SK-N-SH (cell line): ENCODE measurements around the gene SLC16A5. TPM values are rescaled to one million over a fixed set of nuclear protein-coding genes. Genes with fewer than 3 reads are reported as not detected.
"Not testable (repeated sequence)": the region's sequence is repeated elsewhere in the genome, so short reads cannot be mapped to it uniquely, and the experiment has no call there.

Source experiments
- CTCF ChIA-PET: fragments of 300-600, 350-600 bp; formaldehyde crosslinking; extraction: SDS; loops from one replicate; lab custom pipeline; 2021; lab: Yijun Ruan, JAX
- POLR2A ChIA-PET: fragments of 350-600 bp; sonication (Branson Sonifier 250); formaldehyde crosslinking; extraction: SDS; loops from one replicate; lab custom pipeline; 2020; ENCODE audit warnings: antibody characterized with exemption, inconsistent platforms; lab: Yijun Ruan, JAX
- DNase-seq: peaks from one replicate; pipeline ENCODE4 v3.0.0; 2012
- H2AFZ ChIP-seq: fragments of 200-600 bp; sonication (generic); 2 replicates; pipeline ENCODE4 v1.8.1; 2016; ENCODE audit warnings: antibody characterized with exemption, mild to moderate bottlenecking, low read depth
- H3F3A ChIP-seq: fragments of 200-600 bp; sonication (generic); replicated peaks from 2 replicates; pipeline ENCODE3; 2016; ENCODE audit warnings: antibody characterized with exemption, mild to moderate bottlenecking; ENCODE audit not compliant: insufficient read depth
- H3K27ac ChIP-seq, 2 experiments: fragments of 200-500 bp in 1 of 2; fragments of 200-600 bp in 1 of 2; sonication (Bioruptor generic) in 1 of 2; sonication (generic), shearing (Covaris generic) in 1 of 2; 2 replicates each; pipeline versions ENCODE4 v1.5.1 to v1.6.1; 2014 to 2016; ENCODE audit warnings: low read depth in 2 of 2, inconsistent platforms in 1 of 2, low read length in 1 of 2, mild to moderate bottlenecking in 1 of 2, mixed read lengths in 1 of 2
- H3K27me3 ChIP-seq: fragments of 200-600 bp; sonication (generic), shearing (Covaris generic); 2 replicates; pipeline ENCODE4 v1.6.1; 2016; ENCODE audit warnings: mixed run types; ENCODE audit not compliant: insufficient read depth
- H3K36me3 ChIP-seq, 2 experiments: fragments of 200-500 bp in 1 of 2; fragments of 200-600 bp in 1 of 2; sonication (Bioruptor generic) in 1 of 2; sonication (generic) in 1 of 2; replicated peaks in 1 of 2; 2 replicates each; pipeline versions ENCODE3 to v1.5.1; 2014 to 2016; ENCODE audit warnings: low read length in 1 of 2, mild to moderate bottlenecking in 1 of 2; ENCODE audit not compliant: insufficient read depth in 2 of 2, control insufficient read depth in 1 of 2
- H3K4me1 ChIP-seq, 2 experiments: fragments of 200-500 bp in 1 of 2; fragments of 200-600 bp in 1 of 2; sonication (Bioruptor generic) in 1 of 2; sonication (generic), shearing (Covaris generic) in 1 of 2; 2 replicates each; pipeline versions ENCODE4 v1.5.1 to v1.6.1; 2014 to 2016; ENCODE audit warnings: low read depth in 1 of 2, low read length in 1 of 2, mixed run types in 1 of 2; ENCODE audit not compliant: insufficient read depth in 2 of 2, control insufficient read depth in 1 of 2
- H3K4me2 ChIP-seq: fragments of 200-600 bp; sonication (generic), shearing (Covaris generic); 2 replicates; pipeline ENCODE4 v1.6.1; 2017; ENCODE audit warnings: mixed run types
- H3K4me3 ChIP-seq, 2 experiments: fragments of 200-500 bp in 1 of 2; fragments of 200-600 bp in 1 of 2; sonication (Bioruptor generic) in 1 of 2; sonication (generic), shearing (Covaris generic) in 1 of 2; 2 replicates each; pipeline versions ENCODE4 v1.5.1 to v1.8.1; 2014 to 2016; ENCODE audit warnings: low read depth in 2 of 2, inconsistent platforms in 1 of 2, low read length in 1 of 2, mild to moderate bottlenecking in 1 of 2, mixed read lengths in 1 of 2, moderate library complexity in 1 of 2
- H3K79me2 ChIP-seq: fragments of 200-600 bp; sonication (generic); 2 replicates; pipeline ENCODE4 v1.8.1; 2017; ENCODE audit warnings: mild to moderate bottlenecking; ENCODE audit not compliant: insufficient read depth
- H3K9ac ChIP-seq: fragments of 200-600 bp; sonication (generic); 2 replicates; pipeline ENCODE4 v1.6.1; 2017; ENCODE audit warnings: mixed run types
- H3K9me2 ChIP-seq: fragments of 200-600 bp; sonication (generic); 2 replicates; pipeline ENCODE4 v1.6.1; 2017; ENCODE audit warnings: mixed run types
- H3K9me3 ChIP-seq: fragments of 200-600 bp; sonication (generic); 2 replicates; pipeline ENCODE4 v1.6.1; 2017; ENCODE audit warnings: mixed run types, mild to moderate bottlenecking, moderate library complexity
- H4K20me1 ChIP-seq: fragments of 200-600 bp; sonication (generic); 2 replicates; pipeline ENCODE4 v1.6.1; 2017; ENCODE audit warnings: mild to moderate bottlenecking, mixed run types; ENCODE audit not compliant: insufficient read depth
- CTCF ChIP-seq: fragments of 200-600 bp; sonication (generic); IDR thresholded peaks from 2 replicates; pipeline ENCODE4 v1.6.1; 2017; ENCODE audit warnings: antibody characterized with exemption, mild to moderate bottlenecking, moderate library complexity
- FOXM1 ChIP-seq: IDR thresholded peaks from 2 replicates; pipeline ENCODE4 v1.4.0; 2012; ENCODE audit warnings: low read depth, mild to moderate bottlenecking
- NFIC ChIP-seq: IDR thresholded peaks from 2 replicates; pipeline ENCODE4 v1.4.0; 2012; ENCODE audit warnings: borderline replicate concordance
- PBX3 ChIP-seq: IDR thresholded peaks from 2 replicates; pipeline ENCODE4; 2012
- SMC3 ChIP-seq: IDR thresholded peaks from 2 replicates; pipeline ENCODE4 v1.6.1; 2012; ENCODE audit warnings: low read depth, low read length, improper control_type of control experiment
- TCF12 ChIP-seq: IDR thresholded peaks from 2 replicates; pipeline ENCODE4 v1.4.0; 2012
- WGBS: methylation state at CpG from one replicate; pipeline ENCODE4 v1.1.6; 2017; ENCODE audit warnings: low lambda C conversion rate; 5-methylcytosine and 5-hydroxymethylcytosine counted together
- polyA plus RNA-seq, 3 experiments: library from polyadenylated mRNA; depleted of rRNA; stranded (reverse); fragments of >200 nt; gene quantifications; 2 replicates each; pipeline ENCODE4 v1.2.3, GENCODE V29; 2012

Gene SLC16A5
- polyA plus RNA-seq, 1 of the 3 experiments (the other 2 are of a cell fraction) = 0.03 TPM

GRCh38 chr17:75071478-75072271 is 16.1 kb upstream of the SLC16A5 start:
- H3K9ac ChIP-seq, H3K27me3 ChIP-seq, H3K9me2 ChIP-seq, H3K4me1 ChIP-seq, POLR2A ChIA-PET, H3K4me2 ChIP-seq, H2AFZ ChIP-seq, DNase-seq, H3K79me2 ChIP-seq, H3K27ac ChIP-seq, H3K36me3 ChIP-seq, H3K9me3 ChIP-seq, H3K4me3 ChIP-seq, H3F3A ChIP-seq, H4K20me1 ChIP-seq: not testable (repeated sequence)
- 88% methylated on average over 8 of the region's 8 CpGs for WGBS
- CTCF ChIA-PET = interaction anchor here (0.7 to 2.3 kb wide), 7 partner anchors 34 to 505 kb away, joined by 3 to 8 read pairs (median 5); no protein-coding TSS in a partner anchor

GRCh38 chr17:75072909-75073308 is 14.8 kb upstream of the SLC16A5 start:
- H3K79me2 ChIP-seq, H3K9me2 ChIP-seq, H4K20me1 ChIP-seq, H2AFZ ChIP-seq, H3K27ac ChIP-seq, H3K27me3 ChIP-seq, H3K4me3 ChIP-seq, DNase-seq, H3K9ac ChIP-seq, H3K36me3 ChIP-seq, H3K9me3 ChIP-seq, H3K4me1 ChIP-seq, H3K4me2 ChIP-seq, H3F3A ChIP-seq: not testable (repeated sequence)
- ChIA-PET CTCF (interaction anchor here (1.1 to 2.7 kb wide), 10 partner anchors 9 to 128 kb away, joined by 3 to 9 read pairs (median 6); no protein-coding TSS in a partner anchor), POLR2A (interaction anchor here (0.6 kb wide), 1 partner anchor 410 kb away, joined by 3 read pairs; no protein-coding TSS in a partner anchor)
- 99% methylated on average over 5 of the region's 5 CpGs for WGBS

GRCh38 chr17:75073618-75074047 is 14.1 kb upstream of the SLC16A5 start:
- Histone ChIP-seq H3K27me3 (no peaks in the 10 kb centered on the region), H3K79me2 (no peaks in the 10 kb centered on the region), H3K4me3 (no peak overlapping the region), H2AFZ (no peak overlapping the region), H3K4me1 (peaks cover 0 to 8% of the 10 kb centered on the region in 2 experiments; a peak in 3 of 4 replicates), H3K9me2 (no peaks in the 10 kb centered on the region), H3K9ac (no peak overlapping the region), H3F3A (no peaks in the 10 kb centered on the region), H3K4me2 (no peak overlapping the region), H3K36me3 (no peaks in the 10 kb centered on the region), H3K27ac (no peak overlapping the region), H4K20me1 (no peaks in the 10 kb centered on the region), H3K9me3 (no peaks in the 10 kb centered on the region)
- ChIA-PET CTCF (interaction anchor here (0.6 to 2.7 kb wide), 14 partner anchors 8 to 128 kb away, joined by 3 to 9 read pairs (median 4); no protein-coding TSS in a partner anchor), POLR2A (interaction anchor here (1.3 kb wide), 1 partner anchor 11 kb away, joined by 3 read pairs; no protein-coding TSS in a partner anchor)
- WGBS = 87% methylated on average over 5 of the region's 5 CpGs
- TF ChIP-seq CTCF (no peak), PBX3 (no peak), SMC3 (no peak), FOXM1 (no peak), TCF12 (no peak), NFIC (no peak)
- DNase-seq = peak; percentile 19
